H1 (cell line): ENCODE data around the gene PIK3R5. TPM values are rescaled to one million over a fixed set of nuclear protein-coding genes. Genes with fewer than 3 reads are reported as not detected.

Source experiments
- CTCF ChIA-PET: fragments of 300-600 bp; sonication (Branson Sonifier 250); formaldehyde crosslinking; loops from one replicate; lab custom pipeline; 2021; ENCODE audit not compliant: partially characterized antibody; lab: Charles Lee
- POLR2A ChIA-PET: fragments of 300-600 bp; sonication (Branson Sonifier 250); formaldehyde crosslinking; loops from one replicate; lab custom pipeline; 2021; ENCODE audit warnings: inconsistent platforms; ENCODE audit not compliant: partially characterized antibody; lab: Charles Lee
- DNase-seq, 2 experiments: peaks; one replicate each; pipeline versions ENCODE4 v3.0.0 to v3.0.0-alpha.2; 2010 to 2022; ENCODE audit warnings: low spot score in 2 of 2, low read depth in 1 of 2, mixed read lengths in 1 of 2
- FAIRE-seq: peaks from 2 replicates; lab custom pipeline; 2011; peaks lifted over from hg19 to GRCh38; lab: Jason Lieb, UNC
- H2AFZ ChIP-seq: 2 replicates; pipeline ENCODE4 v1.8.1; 2012; ENCODE audit warnings: low read length, inconsistent platforms
- H2AK5ac ChIP-seq: 2 replicates; pipeline ENCODE4 v1.6.1; 2013; ENCODE audit warnings: low read depth, low read length
- H2BK120ac ChIP-seq: replicated peaks from 2 replicates; pipeline ENCODE3; 2013; ENCODE audit warnings: low read depth, low read length, inconsistent platforms
- H2BK12ac ChIP-seq: 2 replicates; pipeline ENCODE4 v1.6.1; 2013; ENCODE audit warnings: low read depth, low read length
- H2BK15ac ChIP-seq: 2 replicates; pipeline ENCODE4 v1.6.1; 2013; ENCODE audit warnings: low read length
- H2BK20ac ChIP-seq: 2 replicates; pipeline ENCODE4 v1.6.1; 2013; ENCODE audit warnings: low read length
- H2BK5ac ChIP-seq: 2 replicates; pipeline ENCODE4 v1.6.1; 2013; ENCODE audit warnings: low read depth, low read length
- H3K14ac ChIP-seq: 2 replicates; pipeline ENCODE4 v1.6.1; 2013; ENCODE audit warnings: inconsistent platforms; ENCODE audit not compliant: insufficient read length
- H3K18ac ChIP-seq: 2 replicates; pipeline ENCODE4 v1.6.1; 2013; ENCODE audit warnings: low read length; ENCODE audit errors: extremely low read depth
- H3K23ac ChIP-seq: 2 replicates; pipeline ENCODE4 v1.6.1; 2013; ENCODE audit warnings: inconsistent platforms; ENCODE audit not compliant: insufficient read length
- H3K23me2 ChIP-seq: 2 replicates; pipeline ENCODE4 v1.6.1; 2013; ENCODE audit warnings: low read depth, low read length
- H3K27ac ChIP-seq: 2 replicates; pipeline ENCODE4 v1.6.1; 2011; ENCODE audit warnings: low read depth, low read length, inconsistent platforms
- H3K27me3 ChIP-seq, 4 experiments: replicated peaks in 1 of 4; 1 replicate in 1 of 4; 2 replicates in 3 of 4; pipeline versions ENCODE4 v1.6.1 to v1.8.1; 2011 to 2013; ENCODE audit warnings: low read length in 3 of 4, mild to moderate bottlenecking in 3 of 4, inconsistent platforms in 2 of 4, mixed read lengths in 2 of 4, moderate library complexity in 1 of 4; ENCODE audit not compliant: control insufficient read depth in 3 of 4, insufficient read depth in 3 of 4; ENCODE audit errors: extremely low read depth in 1 of 4
- H3K36me3 ChIP-seq, 4 experiments: 2 replicates each; pipeline versions ENCODE4 v1.6.1 to v1.8.1; 2011 to 2013; ENCODE audit warnings: mild to moderate bottlenecking in 4 of 4, low read length in 3 of 4, moderate library complexity in 2 of 4, control low read depth in 1 of 4, inconsistent platforms in 1 of 4; ENCODE audit not compliant: insufficient read depth in 4 of 4, control insufficient read depth in 2 of 4
- H3K4ac ChIP-seq: replicated peaks from 2 replicates; pipeline ENCODE3; 2013; ENCODE audit warnings: low read length, low read depth, mixed read lengths, inconsistent platforms; ENCODE audit not compliant: insufficient read length
- H3K4me1 ChIP-seq, 4 experiments: replicated peaks in 1 of 4; 1 replicate in 1 of 4; 2 replicates in 3 of 4; pipeline versions ENCODE4 v1.6.1 to v1.8.1; 2011 to 2013; ENCODE audit warnings: low read length in 3 of 4, inconsistent platforms in 2 of 4, mixed read lengths in 1 of 4; ENCODE audit not compliant: insufficient read depth in 4 of 4, control insufficient read depth in 3 of 4
- H3K4me2 ChIP-seq, 2 experiments: 2 replicates each; pipeline versions ENCODE4 v1.6.1 to v1.8.1; 2011 to 2013; ENCODE audit warnings: low read depth in 2 of 2, low read length in 2 of 2, control low read depth in 1 of 2, inconsistent platforms in 1 of 2, mild to moderate bottlenecking in 1 of 2; ENCODE audit not compliant: insufficient read depth in 1 of 2
- H3K4me3 ChIP-seq, 4 experiments: fragments of 200-600, 300-600 bp in 1 of 4; sonication (generic), shearing (Covaris generic), sonication (Bioruptor Twin) in 1 of 4; 2 replicates each; pipeline versions ENCODE4 v1.5.1 to v1.8.1; 2011 to 2016; ENCODE audit warnings: low read length in 4 of 4, low read depth in 3 of 4, control low read depth in 2 of 4, inconsistent platforms in 2 of 4, mild to moderate bottlenecking in 2 of 4, mixed read lengths in 1 of 4, moderate library complexity in 1 of 4; ENCODE audit not compliant: insufficient read depth in 2 of 4; ENCODE audit errors: extremely low read depth in 1 of 4
- H3K56ac ChIP-seq: replicated peaks from 2 replicates; pipeline ENCODE3; 2013; ENCODE audit warnings: low read depth, mild to moderate bottlenecking, mixed read lengths, low read length, inconsistent platforms; ENCODE audit not compliant: insufficient read length
- H3K79me1 ChIP-seq: 2 replicates; pipeline ENCODE4 v1.6.1; 2013; ENCODE audit warnings: low read depth, low read length, control low read depth
- H3K79me2 ChIP-seq, 2 experiments: 2 replicates each; pipeline versions ENCODE4 v1.6.1 to v1.8.1; 2012 to 2013; ENCODE audit warnings: low read length in 2 of 2, mild to moderate bottlenecking in 2 of 2, inconsistent platforms in 1 of 2; ENCODE audit not compliant: insufficient read depth in 2 of 2, control insufficient read depth in 1 of 2
- H3K9ac ChIP-seq, 4 experiments: replicated peaks in 1 of 4; 1 replicate in 1 of 4; 2 replicates in 3 of 4; pipeline versions ENCODE4 v1.6.1 to v1.8.1; 2011 to 2013; ENCODE audit warnings: low read depth in 3 of 4, low read length in 3 of 4, control low read depth in 2 of 4, mild to moderate bottlenecking in 2 of 4, moderate library complexity in 2 of 4, inconsistent platforms in 1 of 4; ENCODE audit errors: extremely low read depth in 1 of 4
- H3K9me3 ChIP-seq, 2 experiments: 2 replicates each; pipeline versions ENCODE4 v1.6.1 to v1.8.1; 2012 to 2013; ENCODE audit warnings: mild to moderate bottlenecking in 2 of 2, moderate library complexity in 2 of 2, control low read depth in 1 of 2, inconsistent platforms in 1 of 2, low read depth in 1 of 2, low read length in 1 of 2, mixed read lengths in 1 of 2; ENCODE audit not compliant: insufficient read depth in 2 of 2
- H4K20me1 ChIP-seq, 2 experiments: replicated peaks in 1 of 2; 2 replicates each; pipeline versions ENCODE3 to v1.8.1; 2011 to 2013; ENCODE audit warnings: inconsistent platforms in 2 of 2, low read length in 2 of 2, mild to moderate bottlenecking in 1 of 2; ENCODE audit not compliant: insufficient read depth in 2 of 2, control insufficient read depth in 1 of 2
- H4K5ac ChIP-seq: 2 replicates; pipeline ENCODE4 v1.6.1; 2013; ENCODE audit warnings: low read length, low read depth, mixed read lengths, inconsistent platforms; ENCODE audit not compliant: insufficient read length
- H4K8ac ChIP-seq: 2 replicates; pipeline ENCODE4 v1.8.0; 2013; ENCODE audit warnings: mild to moderate bottlenecking, moderate library complexity, low read length, inconsistent platforms; ENCODE audit not compliant: insufficient read depth; ENCODE audit errors: extremely low read depth
- H4K91ac ChIP-seq: replicated peaks from 2 replicates; pipeline ENCODE3; 2013; ENCODE audit warnings: low read length, mixed read lengths, inconsistent platforms; ENCODE audit not compliant: insufficient read length
- CEBPB ChIP-seq: IDR thresholded peaks from 2 replicates; pipeline ENCODE4 v1.6.1; 2012; ENCODE audit warnings: low read depth, low read length
- EGR1 ChIP-seq: IDR thresholded peaks from 2 replicates; pipeline ENCODE4 v1.6.1; 2011; ENCODE audit warnings: low read depth, low read length, borderline replicate concordance
- GTF2F1 ChIP-seq: IDR thresholded peaks from 2 replicates; pipeline ENCODE4 v1.6.1; 2012; ENCODE audit warnings: low read depth, low read length, improper control_type of control experiment, borderline replicate concordance
- JUN ChIP-seq: IDR thresholded peaks from 2 replicates; pipeline ENCODE4 v1.6.1; 2011; ENCODE audit warnings: low read depth, mild to moderate bottlenecking, improper control_type of control experiment, low read length
- KDM1A ChIP-seq: fragments of 200-600, 300-600 bp; sonication (generic); IDR thresholded peaks from 2 replicates; pipeline ENCODE4 v1.7.1; 2016; ENCODE audit warnings: mild to moderate bottlenecking, low read length, borderline replicate concordance
- MAX ChIP-seq: IDR thresholded peaks from 2 replicates; pipeline ENCODE4 v1.6.1; 2012; ENCODE audit warnings: inconsistent platforms
- POLR2A ChIP-seq, 2 experiments: IDR thresholded peaks; 1 replicate in 1 of 2; 2 replicates in 1 of 2; pipeline ENCODE4 v1.6.1; 2011; ENCODE audit warnings: low read depth in 2 of 2, low read length in 2 of 2, mild to moderate bottlenecking in 2 of 2; ENCODE audit errors: control extremely low read depth in 1 of 2
- SAP30 ChIP-seq: fragments of 300-600 bp; sonication (generic); IDR thresholded peaks from 2 replicates; pipeline ENCODE4 v1.7.1; 2012; ENCODE audit warnings: low read length, moderate library complexity, mild to moderate bottlenecking, inconsistent platforms; ENCODE audit not compliant: insufficient read depth, insufficient replicate concordance
- SP1 ChIP-seq: IDR thresholded peaks from 2 replicates; pipeline ENCODE4 v1.6.1; 2011; ENCODE audit warnings: low read depth, low read length
- SUZ12 ChIP-seq: fragments of 200-600 bp; sonication (generic); IDR thresholded peaks from 2 replicates; pipeline ENCODE4 v1.6.1; 2012; ENCODE audit warnings: mild to moderate bottlenecking, inconsistent platforms, low read length, moderate library complexity, mixed read lengths
- ZNF274 ChIP-seq: IDR thresholded peaks from 2 replicates; pipeline ENCODE4 v1.7.0; 2012; ENCODE audit warnings: low read length, borderline replicate concordance; ENCODE audit errors: extremely low read depth
- WGBS, 2 experiments: shearing (Covaris generic) in 1 of 2; methylation state at CpG; one replicate each; pipeline versions ENCODE4 v1.1.6 to v1.1.7; 2013 to 2015; ENCODE audit warnings: low lambda C conversion rate in 2 of 2, mixed read lengths in 2 of 2, inconsistent platforms in 1 of 2, low coverage in 1 of 2, missing lambda C conversion rate in 1 of 2; ENCODE audit not compliant: insufficient replicate concordance in 2 of 2, insufficient coverage in 1 of 2, insufficient read length in 1 of 2; ENCODE audit errors: extremely low coverage in 1 of 2, missing lambda C conversion rate in 1 of 2; 5-methylcytosine and 5-hydroxymethylcytosine counted together
- polyA plus RNA-seq, 7 experiments: library from polyadenylated mRNA; depleted of rRNA in 3 of 7; stranded (reverse) in 5 of 7; unstranded in 2 of 7; fragments of >200 nt in 5 of 7; fragments of 200-250 nt in 2 of 7; gene quantifications; 1 replicate in 5 of 7; 2 replicates in 1 of 7; 4 replicates in 1 of 7; pipeline versions ENCODE4 v1.2.1 to v1.2.3, GENCODE V29; 2011 to 2013; ENCODE audit warnings: missing spikeins in 2 of 7, mixed read lengths in 2 of 7
- total RNA-seq: library from RNA; stranded (reverse); fragmentation: NEBNext Ultra II Directional; extraction: Animal tissue kit (Norgen Biotek cat#: 25700); gene quantifications from 2 replicates; pipeline ENCODE4 v1.2.1, GENCODE V29; 2021

The PIK3R5 gene
- total and polyA plus RNA-seq, 2 of the 8 experiments (the other 6 are each of a cell fraction or from before 2014, with no cell fraction given), result 2.7 to 4.3 TPM

DNA sequence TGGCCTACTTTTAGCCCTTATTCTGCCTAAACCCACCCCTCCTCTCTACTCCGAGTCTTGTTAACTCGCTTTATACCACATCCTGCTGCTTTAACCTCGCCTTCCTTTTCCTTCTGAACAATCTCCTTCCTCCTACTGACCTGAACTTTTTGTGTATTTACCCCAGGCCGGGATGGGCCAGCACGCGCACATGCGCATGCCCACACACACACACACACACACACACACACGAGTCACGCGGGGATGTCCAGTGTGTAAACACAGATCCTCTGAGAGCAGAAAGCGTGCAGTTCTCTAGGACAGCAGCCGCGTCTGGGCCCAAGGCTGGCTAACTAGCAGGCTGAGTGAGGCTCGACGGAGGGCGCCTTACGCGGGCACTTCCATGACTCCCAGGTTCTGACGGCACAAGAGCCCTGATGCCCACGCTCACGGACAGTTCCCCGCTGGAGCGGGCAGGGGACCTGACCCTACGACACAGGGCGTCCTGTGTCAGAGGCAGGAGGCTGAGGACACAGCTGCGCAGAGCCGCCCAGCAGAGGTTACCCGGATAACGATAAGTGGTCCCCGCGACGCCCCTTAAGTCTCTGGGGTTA, 610 bp downstream of the PIK3R5 start:
- Histone ChIP-seq H3K9ac (peak overlapping the region in 1 of 4 experiments; percentile 6; a peak in 2 of 7 replicates), H3K56ac (no peak overlapping the region), H3K4me1 (peaks cover 0 to 7% (median 3%) of the 10 kb centered on the region in 4 experiments; a peak in 4 of 7 replicates), H3K9me3 (no peaks in the 10 kb centered on the region; a peak in 1 of 4 replicates), H3K4me3 (peak overlapping the region; percentile 45 to 91 (median 54)), H3K18ac (no peak overlapping the region), H3K23me2 (peaks cover 8% of the 10 kb centered on the region; the same call in 1 of the 2 replicates), H4K91ac (no peak overlapping the region), H4K20me1 (peaks cover 0 to 3% of the 10 kb centered on the region in 2 experiments), H3K23ac (no peak overlapping the region), H3K4ac (no peak overlapping the region), H3K36me3 (no peaks in the 10 kb centered on the region), H3K79me1 (no peaks in the 10 kb centered on the region), H3K27ac (no peak overlapping the region), H4K8ac (no peak overlapping the region; the same call in 1 of the 2 replicates), H3K4me2 (peak overlapping the region; percentile 60 to 90), H3K27me3 (peaks cover 2 to 18% (median 12%) of the 10 kb centered on the region in 4 experiments), H3K14ac (no peak overlapping the region), H2AFZ (peak overlapping the region; percentile 71; the same call in 1 of the 2 replicates), H4K5ac (no peak overlapping the region), H2BK20ac (no peak overlapping the region), H3K79me2 (no peaks in the 10 kb centered on the region), H2BK5ac (no peak overlapping the region), H2BK120ac (no peak overlapping the region), H2BK15ac (no peak overlapping the region), H2BK12ac (no peak overlapping the region; the same call in 1 of the 2 replicates), H2AK5ac (no peak overlapping the region)
- ChIA-PET POLR2A (interaction anchor here (0.7 to 0.8 kb wide), 2 partner anchors 134 to 334 kb away, joined by 3 read pairs; no protein-coding TSS in a partner anchor), CTCF (interaction anchor here (1.0 kb wide), 1 partner anchor 28 kb away, joined by 3 read pairs; no protein-coding TSS in a partner anchor)
- DNase-seq, result no peak
- TF ChIP-seq MAX (no peak), CEBPB (no peak), JUN (no peak), SP1 (no peak), EGR1 (no peak), ZNF274 (no peak), SUZ12 (no peak; the same call in 1 of the 2 replicates), GTF2F1 (no peak), POLR2A (IDR thresholded peaks at IDR 0.05; ENCODE audit: control extremely low read depth in 1 of 2, low read depth in 2 of 2, low read length in 2 of 2) (no peak), KDM1A (no peak), SAP30 (no peak)
- 66% methylated on average over 32 of the region's 32 CpGs; no CpG with 5 or more reads in 1 of the 2 experiments for WGBS, 2 experiments
- no peak for FAIRE-seq
